Measurements from ENCODE around the gene PTGDS.

- TF ChIP-seq SPI1 (IDR thresholded peaks at IDR 0.05; ENCODE audit: low read depth, low read length): no peak
- no peak for TF ChIP-seq POLR2A (IDR thresholded peaks at IDR 0.05; ENCODE audit: low read depth, low read length)
- TF ChIP-seq POLR2AphosphoS5 (IDR thresholded peaks at IDR 0.05; ENCODE audit: low read depth, low read length): no peak
- no peak for TF ChIP-seq TAF1 (IDR thresholded peaks at IDR 0.05; ENCODE audit: low read depth, low read length)
- TF ChIP-seq PAX5 (IDR thresholded peaks at IDR 0.05; ENCODE audit: insufficient read depth, low read length, severe bottlenecking): no peak
Measured at GRCh38 chr9:137019891-137020683, 42.8 kb downstream of the PTGDS start.

Data from GM12891 (cell line).